SK-N-SH treated with all-trans-retinoic acid at 6 μM for 48 hours (cell line): Measurements from ENCODE around the gene GBF1.

ENCODE experiments used
- ISL1 ChIP-seq: fragments of 250-450 bp; sonication (Bioruptor Pico); IDR thresholded peaks from 2 replicates; pipeline ENCODE4 v2.1.2; 2022; ENCODE audit warnings: mild to moderate bottlenecking, moderate library complexity
- OSR1 ChIP-seq: fragments of 250-450 bp; sonication (Bioruptor Pico); IDR thresholded peaks from 2 replicates; pipeline ENCODE4 v1.8.0; 2022; ENCODE audit warnings: moderate library complexity, mild to moderate bottlenecking, inconsistent platforms
- PPARA ChIP-seq: fragments of 250-450 bp; sonication (Bioruptor Pico); IDR thresholded peaks from 2 replicates; pipeline ENCODE4 v1.5.0; 2020; ENCODE audit warnings: mild to moderate bottlenecking, borderline replicate concordance
- ZNF8 ChIP-seq: fragments of 450-650 bp; formaldehyde crosslinking; IDR thresholded peaks from 2 replicates; pipeline ENCODE4 v1.5.0; 2020; ENCODE audit warnings: mild to moderate bottlenecking, moderate library complexity
- TF ChIP-seq, protein P1 (sequence below): fragments of 250-450 bp; sonication (Bioruptor Pico); IDR thresholded peaks from 2 replicates; pipeline ENCODE4 v1.5.1; 2020; ENCODE audit warnings: low read depth, mild to moderate bottlenecking, moderate library complexity

DNA sequence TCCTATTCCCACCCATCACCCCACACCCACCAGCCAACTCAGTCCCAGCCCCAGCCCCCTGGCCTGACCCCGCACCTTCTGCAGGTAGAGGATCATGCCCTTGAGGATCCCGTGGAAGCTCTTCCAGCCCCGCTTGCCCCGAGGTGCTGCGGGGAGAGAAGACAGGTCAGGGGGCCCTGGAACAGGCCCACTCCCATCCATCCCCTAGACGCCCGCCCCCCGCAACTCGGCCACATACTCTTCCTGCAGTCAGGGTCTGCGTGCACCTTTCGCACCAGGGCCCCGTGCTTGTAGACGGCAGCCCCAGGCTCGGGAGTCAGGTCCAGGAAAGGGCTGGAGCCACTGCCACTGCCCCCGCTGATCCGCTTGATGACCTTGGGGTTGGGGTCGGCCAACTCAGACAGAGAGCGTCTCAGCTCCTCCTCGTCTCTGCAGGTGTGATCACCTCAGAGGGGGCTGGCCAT, 159.8 kb downstream of the GBF1 start:
- TF ChIP-seq ISL1 (CRISPR knock-in tag) (no peak), ZNF8 (CRISPR knock-in tag) (no peak), OSR1 (CRISPR knock-in tag) (no peak), PPARA (no peak)
- TF ChIP-seq, protein P1, sequence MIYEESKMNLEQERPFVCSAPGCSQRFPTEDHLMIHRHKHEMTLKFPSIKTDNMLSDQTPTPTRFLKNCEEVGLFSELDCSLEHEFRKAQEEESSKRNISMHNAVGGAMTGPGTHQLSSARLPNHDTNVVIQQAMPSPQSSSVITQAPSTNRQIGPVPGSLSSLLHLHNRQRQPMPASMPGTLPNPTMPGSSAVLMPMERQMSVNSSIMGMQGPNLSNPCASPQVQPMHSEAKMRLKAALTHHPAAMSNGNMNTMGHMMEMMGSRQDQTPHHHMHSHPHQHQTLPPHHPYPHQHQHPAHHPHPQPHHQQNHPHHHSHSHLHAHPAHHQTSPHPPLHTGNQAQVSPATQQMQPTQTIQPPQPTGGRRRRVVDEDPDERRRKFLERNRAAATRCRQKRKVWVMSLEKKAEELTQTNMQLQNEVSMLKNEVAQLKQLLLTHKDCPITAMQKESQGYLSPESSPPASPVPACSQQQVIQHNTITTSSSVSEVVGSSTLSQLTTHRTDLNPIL: no peak
